GM21381 (cell line): ENCODE results near the gene WDR18.

Experiments
- ATAC-seq: cut with Tn5 transposase; IDR thresholded peaks from one replicate; pipeline ENCODE4 v1.9.1; 2021; ENCODE audit warnings: mild to moderate bottlenecking, moderate library complexity; ENCODE audit not compliant: unreplicated experiment

WDR18 gene

DNA sequence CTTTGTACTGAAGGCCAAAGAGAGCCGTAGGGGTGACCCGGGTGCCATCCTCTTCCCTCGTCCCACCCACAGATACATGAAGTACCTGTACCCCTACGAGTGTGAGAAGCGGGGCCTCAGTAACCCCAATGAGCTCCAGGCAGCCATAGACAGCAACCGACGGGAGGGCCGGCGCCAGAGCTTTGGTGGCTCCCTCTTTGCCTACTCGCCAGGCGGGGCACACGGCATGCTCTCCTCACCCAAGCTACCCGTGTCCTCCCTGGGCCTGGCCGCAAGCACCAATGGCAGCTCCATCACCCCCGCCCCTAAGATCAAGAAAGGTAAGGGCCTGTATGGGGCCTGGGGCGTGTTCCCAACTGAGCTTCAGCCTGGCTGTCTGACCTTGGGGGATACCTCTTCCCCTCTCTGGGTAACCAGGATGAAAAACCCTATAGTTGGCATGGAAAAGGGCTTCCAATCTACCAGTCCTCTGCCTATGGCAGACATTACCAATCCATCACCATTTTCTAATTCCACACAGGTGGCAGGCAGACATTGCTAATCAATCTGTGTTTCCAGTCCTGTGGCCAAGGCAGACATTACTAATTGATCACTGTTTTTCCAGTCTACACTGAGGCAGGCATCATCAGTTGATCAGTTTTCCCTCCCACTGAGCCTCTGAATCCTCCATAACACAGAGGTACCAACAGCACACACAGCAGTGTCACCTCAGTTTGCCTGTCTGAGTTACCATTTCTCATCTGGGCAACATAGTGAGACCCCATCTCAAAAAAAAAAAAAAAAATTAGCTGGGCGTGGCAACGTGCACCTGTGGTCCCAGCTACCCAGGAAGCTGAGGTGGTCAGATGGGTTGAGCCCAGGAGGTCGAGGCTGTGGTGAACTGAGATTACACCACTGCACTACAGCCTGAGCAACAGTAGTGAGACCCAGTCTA is 19.1 kb upstream of the WDR18 start:
- ATAC-seq = no peak

DNA sequence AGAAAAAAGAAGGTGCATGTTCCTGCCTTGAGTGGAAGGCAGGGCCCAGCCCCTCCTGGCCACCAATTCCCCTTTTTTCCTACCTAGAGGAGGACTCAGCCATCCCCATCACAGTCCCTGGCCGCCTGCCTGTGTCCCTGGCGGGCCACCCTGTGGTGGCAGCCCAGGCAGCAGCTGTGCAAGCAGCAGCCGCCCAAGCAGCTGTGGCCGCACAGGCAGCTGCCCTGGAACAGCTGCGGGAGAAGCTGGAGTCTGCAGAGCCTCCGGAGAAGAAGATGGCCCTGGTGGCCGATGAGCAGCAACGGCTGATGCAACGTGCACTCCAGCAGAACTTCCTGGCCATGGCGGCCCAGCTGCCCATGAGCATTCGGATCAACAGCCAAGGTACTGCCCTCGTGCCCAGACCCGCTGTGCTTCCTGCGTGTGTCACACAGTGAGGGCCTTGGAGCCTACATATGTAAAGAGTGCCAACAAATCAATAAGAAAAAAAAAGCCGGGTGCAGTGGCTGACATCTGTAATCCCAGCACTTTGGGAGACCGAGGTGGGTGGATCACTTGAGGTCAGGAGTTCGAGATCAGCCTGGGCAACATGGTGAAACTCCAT is 17.6 kb upstream of the WDR18 start:
- no peak for ATAC-seq

DNA sequence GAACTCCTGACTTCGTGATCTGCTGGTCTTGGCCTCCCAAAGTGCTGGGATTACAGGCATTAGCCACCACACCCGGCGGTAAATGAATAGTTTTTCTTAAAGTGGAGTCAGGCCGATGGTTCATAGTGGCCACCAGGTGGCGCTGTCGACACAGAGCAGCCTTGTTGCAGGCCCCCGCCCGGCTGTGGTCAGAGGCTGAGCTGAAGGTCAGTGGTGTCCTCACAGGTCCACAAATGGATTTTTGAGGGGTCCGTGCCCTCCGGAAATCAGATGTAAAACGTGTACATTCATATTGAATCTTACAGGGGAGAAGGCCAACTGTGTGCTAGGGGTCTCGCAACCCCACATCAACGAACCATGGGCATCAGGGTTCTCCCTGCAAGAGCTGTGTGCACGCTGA is 13.4 kb upstream of the WDR18 start:
- ATAC-seq = no peak

DNA sequence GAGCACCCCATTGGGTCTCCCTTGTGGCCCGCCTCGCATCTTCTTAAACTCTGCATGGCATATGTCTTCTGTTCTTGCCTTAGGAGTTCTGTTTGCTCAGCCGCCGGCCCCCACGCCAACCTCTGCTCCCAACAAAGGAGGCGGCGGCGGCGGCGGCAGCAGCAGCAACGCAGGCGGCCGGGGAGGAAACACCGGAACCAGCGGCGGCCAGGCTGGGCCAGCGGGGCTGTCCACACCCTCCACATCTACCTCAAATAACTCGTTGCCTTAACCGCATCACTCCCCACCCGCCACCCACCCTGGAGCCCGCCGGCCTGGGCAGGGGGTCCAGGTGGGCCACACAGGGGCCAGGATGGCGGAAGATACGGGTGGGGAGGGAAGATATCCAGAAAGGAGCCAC is 12.3 kb upstream of the WDR18 start:
- no peak for ATAC-seq

DNA sequence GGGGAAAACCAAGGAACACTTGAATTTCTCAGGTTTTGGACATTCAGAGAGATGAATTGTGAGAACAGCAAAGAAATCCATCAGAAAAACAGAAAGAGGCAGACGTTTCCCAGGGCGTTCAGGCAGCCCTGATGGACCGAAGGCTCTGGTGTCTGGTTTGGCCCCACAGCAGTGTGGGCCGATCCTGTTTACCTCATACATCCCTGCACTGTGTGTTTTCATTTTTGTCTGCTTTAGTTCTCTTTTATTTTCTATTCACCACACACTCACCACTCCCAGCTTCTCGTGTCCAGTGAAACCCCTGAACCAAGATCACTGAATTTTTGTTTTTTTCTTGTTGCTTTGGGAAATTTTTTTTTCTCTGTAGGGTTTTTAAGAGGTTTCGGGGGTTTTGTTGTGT is 11.9 kb upstream of the WDR18 start:
- no peak for ATAC-seq

DNA sequence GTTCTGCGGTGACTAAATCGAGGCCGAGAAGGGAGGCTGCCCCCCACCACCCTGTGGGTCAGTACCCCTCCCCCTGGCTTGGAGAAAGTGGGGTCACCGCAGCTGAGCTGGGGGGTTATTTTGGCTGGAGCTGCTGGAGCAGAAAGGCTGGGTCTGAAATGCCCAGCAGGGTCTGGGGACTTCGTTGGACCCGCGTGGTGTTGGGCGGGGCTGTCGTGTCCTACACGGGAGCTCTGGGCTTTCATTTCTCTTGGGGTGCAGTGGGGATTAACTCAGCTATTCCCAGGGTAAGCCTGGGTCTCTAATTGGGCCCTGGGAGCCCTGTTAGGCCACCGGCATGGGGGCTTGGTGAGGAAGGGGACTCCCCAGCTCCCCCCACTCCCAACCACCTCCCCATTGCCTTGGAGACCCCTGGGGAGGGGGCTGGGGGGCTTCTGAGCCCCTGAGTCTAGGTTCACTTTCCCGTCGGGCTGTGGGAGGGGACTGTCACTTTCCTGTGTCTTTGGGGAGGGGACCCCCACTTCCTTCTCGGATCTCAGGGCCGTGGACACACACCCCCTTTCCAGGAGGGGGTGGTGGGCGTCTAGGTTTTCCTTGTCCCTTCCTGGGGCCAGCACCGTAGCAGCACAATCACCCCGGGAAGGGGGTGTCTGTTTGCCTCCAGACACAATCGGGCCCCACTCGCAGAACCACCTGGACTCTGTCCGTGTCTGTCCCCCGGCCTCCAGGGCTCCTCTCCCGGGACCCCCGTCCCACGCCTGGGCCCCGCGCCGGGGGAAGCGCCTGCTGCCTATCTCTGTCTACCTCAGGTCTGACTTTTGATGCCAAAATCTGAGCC is 10.2 kb upstream of the WDR18 start:
- no peak for ATAC-seq

DNA sequence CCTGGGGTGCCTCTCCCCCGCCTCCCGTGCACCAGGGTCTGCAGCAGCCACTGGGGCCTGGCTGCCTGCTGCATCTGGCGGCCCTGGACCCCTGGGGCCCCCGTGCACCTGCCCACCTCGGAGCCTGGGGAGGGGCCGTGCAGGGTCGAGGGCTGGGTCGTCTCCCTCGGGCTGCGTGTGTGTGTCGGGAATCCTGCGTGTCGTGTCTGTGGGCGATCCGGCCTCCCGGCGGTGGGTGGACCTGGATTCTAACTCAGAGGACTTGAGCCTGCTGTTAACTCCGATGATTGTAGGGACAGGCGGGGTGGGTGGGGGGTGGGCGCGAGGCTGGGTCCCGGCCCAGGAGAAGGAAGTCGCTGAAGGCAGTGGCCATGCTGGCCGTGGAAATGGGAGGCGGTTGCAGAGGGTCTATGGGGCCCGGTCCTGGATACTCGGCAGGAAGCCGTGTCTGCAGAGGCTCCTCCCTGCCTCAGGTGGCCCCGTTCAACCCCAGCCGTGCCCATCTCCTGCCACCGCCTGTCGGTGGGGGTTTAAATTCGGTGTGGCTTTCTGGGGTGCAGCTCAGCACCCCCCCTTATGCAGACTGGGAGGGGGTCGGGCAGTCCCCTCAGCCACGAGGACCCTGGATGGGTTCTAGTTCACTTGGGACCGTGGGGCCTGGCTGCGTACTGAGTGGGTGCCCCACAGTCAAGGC is 9.4 kb upstream of the WDR18 start:
- ATAC-seq = no peak

DNA sequence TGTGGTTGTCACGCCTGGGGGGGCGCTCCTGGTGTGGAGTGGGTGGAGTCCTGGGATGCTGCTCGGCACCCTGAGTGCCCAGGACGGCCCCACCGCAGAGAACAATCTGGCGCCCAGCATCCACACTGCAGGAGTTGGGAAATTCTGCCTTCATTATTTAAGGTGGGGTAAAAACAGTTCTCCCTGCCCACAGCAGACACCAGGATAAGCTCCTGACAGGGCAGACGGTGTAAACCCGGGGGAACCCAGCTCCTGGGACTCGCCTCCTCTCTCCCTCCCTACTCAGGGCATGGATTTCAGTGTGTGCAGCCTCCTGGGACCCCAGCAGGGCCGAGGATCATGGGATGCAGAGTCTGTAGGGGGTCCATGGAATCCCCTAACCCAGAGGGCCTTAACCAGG is 7.7 kb upstream of the WDR18 start:
- no peak for ATAC-seq

DNA sequence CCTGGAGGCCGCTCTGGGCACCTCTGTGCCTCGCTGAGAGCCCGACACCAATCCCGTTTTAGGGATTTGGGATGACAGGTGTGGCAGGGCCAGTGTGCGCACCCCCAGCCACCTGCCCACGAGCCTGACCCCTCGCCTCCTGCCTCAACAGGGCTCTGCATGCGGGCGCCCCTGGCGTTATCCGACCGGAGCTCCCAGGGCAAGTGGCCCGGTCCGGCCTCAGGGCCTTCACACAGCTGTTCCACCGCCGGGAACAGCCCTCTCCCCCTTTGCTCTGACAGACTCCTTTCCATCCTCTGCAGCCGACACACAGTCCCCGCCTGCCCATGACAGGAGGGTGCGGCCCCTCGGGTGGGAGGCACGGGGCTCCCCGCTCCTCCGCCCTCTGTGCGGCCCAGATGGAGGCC is 7.1 kb upstream of the WDR18 start:
- ATAC-seq = no peak

DNA sequence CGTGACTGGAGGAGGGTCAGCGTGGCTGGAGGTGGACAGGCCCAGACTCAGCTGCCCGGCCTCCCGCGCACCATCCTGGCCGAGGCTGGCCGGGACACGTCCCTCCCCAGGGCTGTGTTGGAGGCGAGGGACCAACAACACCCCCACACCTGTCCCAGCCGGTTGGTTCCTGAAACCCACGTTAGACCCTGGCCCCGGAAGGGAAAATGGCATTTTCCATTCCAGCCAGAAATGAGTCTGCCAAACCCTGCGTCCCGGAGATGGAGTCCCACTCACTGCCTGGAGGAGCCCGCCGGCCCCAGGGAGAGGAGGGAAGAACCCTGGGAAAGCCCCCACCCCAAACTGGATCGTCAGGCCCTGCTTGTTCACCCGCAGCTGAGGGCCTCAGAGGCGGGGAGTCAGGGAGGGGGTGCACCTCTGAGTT is 4.8 kb upstream of the WDR18 start:
- ATAC-seq = no peak

DNA sequence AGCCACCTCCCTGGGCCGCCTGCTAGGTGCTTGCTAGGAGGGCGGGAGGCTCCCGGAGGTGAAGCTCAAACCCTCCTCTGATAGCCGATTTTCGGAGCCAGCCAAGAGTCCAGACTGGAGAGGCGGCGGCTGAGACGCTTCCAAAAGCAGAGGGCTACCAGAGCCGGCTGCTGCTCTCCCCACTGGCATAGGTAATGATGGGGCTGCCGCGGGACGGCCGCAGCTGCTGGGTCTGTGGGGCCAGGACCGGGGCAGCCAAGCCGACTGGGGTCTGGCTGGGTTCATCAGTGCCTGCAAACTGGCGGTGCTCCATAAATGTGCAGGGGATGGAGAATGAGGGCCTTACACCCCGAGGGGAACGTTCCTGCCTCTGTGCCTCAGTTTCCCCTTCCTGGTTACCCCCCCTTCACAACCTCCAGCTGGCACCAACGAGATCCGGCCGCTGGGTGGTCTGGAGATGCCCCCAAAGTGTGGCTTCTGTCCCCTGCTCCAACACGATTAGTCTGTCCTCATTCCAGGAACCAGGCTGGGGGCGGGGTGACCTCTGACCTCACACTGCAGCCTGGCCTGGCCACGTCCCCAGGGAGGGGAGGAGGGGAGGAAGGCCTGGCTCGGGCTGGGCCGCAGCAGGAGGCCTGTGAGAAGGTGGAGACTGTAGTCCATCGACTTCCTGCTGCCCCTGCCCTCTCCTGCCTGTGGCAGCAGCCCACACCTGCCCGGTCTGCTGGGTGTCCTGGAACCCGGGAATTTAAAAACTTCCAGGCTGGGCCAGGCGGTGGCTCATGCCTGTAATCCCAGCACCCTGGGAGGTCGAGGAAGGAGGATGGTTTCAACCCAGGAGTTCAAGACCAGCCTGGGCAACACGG is 3.8 kb upstream of the WDR18 start:
- ATAC-seq = no peak

DNA sequence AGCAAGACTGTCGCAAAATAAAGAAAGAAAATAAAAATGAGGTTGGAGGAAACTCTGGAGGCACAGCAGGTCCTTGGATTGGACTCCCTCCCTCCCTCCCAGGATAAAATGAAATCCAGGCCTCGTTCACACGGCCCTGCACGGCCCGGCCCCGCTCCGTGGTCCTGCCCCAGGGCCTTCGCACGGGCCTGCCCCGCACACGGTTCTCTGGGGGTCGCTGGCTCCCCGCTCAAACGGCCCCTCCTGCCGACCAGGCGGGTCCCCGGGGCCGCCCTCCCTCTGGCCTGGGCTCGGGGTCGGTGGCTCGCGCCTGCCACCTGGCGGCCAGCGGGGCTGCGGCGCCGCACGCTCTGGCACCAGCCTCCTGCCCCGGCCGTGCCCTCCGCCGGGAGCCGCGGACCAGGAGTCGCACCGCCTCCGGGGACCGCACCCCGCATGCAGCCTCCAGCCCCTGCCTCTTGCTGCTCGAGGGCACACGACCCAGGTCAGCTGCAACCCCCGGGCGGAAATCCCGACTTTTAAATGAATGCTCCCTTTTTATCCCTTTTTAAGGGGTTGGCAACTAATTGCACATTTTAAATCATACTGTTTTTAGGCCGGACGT is 1.5 kb upstream of the WDR18 start:
- ATAC-seq = peak; percentile 51

DNA sequence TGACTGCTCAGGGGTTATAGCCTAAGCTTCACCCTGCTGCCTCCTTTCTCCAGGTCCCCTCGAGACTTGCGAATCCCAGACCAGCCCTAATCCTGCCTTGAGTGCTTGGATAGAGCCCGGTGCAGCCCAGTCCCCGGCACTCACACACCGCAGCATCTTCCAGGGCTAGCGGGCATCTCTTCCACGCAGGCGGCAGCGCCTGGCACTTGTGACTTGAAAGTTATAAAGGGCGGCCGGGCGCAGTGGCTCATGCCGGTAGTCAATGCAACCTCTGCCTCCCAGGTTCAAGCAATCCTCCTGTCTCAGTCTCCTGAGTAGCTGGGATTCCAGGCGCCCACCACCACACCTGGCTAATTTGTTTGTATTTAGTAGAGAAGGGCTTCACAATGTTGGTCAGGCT is 1.9 kb downstream of the WDR18 start:
- no peak for ATAC-seq

DNA sequence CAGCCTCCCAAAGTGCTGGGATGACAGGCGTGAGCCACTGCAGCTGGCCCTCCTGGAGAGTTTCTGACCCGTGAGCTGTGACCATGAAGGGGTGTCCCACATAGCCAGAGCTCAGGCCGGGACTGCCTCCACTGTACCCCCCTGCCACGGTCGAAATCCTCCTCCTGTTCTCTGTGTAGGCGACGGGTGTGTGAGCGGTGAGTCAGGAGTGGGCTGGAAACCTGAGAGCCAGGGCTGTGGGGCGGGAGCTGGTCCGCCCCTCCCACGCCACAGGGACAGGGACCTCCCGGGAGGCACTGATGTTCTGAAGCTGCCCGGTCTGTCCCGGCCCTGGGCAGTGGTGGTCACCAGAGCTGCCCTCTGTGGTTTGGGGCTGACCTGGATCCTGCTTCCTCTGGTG is 3.9 kb downstream of the WDR18 start:
- ATAC-seq = no peak

DNA sequence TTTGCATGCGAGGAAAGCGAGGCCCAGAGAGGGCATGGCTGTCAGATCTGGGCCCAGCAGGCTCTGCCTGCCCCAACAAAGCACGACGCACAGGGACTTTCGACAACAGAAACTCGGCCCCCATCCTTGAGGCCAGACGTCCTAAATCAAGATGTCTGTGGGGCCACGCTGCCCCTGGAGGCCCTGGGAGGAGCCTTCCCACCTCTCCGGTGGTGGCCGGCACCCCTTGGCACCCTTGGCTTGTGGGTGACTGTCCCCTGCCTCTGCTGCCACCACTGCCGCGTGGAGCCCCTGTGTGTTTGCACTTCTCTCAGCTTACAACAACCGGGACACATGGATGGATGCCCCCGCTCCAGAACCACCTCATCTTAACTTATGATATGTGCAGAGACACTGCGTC is 4.4 kb downstream of the WDR18 start:
- no peak for ATAC-seq

DNA sequence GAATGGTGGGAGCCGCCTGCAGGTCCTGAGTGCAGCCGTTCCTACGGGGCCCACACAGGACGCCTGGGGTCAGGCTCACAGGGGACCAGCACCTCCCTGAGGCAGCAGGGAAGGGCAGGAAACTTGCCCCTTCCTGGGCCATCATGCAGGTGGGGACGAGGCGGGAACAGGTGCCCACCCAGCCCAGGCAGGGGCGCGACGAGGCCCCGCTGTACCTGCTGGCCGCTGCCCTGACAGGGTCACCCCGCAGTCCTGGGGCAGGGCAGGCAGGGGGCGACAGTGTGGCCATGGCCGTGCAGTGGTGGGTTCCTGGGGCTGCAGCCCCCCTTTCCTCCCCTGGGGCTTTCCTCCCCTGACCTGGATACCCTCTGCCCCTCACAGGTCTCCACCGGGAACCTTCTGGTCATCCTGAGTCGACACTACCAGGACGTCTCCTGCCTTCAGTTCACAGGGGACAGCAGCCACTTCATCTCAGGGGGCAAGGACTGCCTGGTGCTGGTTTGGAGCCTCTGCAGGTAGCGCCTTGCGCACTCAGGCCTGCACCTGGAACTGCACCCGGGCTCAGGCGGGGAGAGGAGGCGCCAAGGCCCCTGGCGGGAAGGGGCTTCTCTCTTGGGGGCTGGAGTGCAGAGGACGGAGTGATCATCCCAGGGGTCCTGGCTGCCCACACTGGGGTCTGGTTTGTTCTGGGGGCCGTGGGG is 5.4 kb downstream of the WDR18 start:
- ATAC-seq = no peak

DNA sequence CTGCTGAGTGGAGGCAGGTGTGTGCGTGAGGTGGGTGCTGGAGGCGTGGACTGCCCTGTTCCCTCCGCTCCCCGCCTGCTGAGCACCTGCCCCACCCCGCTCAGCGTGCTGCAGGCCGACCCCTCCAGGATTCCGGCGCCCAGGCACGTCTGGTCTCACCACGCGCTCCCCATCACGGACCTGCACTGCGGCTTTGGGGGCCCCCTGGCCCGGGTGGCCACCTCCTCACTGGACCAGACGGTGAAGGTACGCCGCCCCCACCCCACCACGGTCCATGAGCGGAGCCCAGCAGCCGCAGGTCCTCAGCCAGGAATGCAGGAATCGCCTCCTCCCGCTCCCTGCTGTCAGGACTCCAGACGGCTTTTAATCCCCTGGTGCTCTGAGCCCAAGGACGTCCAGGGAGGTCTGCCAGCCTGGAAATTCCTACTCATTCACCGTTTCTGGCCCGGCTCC is 6.0 kb downstream of the WDR18 start:
- ATAC-seq = no peak

DNA sequence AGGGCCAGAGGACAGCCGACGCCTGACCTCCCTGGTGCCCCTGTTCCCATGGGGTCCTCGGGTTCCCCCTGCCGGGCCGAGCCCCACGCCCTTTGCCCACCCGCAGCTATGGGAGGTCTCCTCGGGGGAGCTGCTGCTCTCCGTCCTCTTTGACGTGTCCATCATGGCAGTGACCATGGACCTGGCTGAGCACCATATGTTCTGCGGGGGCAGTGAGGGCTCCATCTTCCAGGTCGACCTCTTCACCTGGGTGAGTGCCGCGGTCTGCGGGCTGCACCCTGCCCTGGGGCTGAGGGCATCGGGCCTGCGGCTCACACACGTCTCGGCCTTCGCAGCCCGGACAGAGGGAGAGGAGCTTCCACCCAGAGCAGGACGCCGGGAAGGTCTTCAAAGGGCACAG is 6.6 kb downstream of the WDR18 start:
- ATAC-seq = no peak
